ENCODE data around the gene C2orf80.
"Not testable (repeated sequence)": the region's sequence is repeated elsewhere in the genome, so short reads cannot be mapped to it uniquely, and the experiment has no call there.

DNA sequence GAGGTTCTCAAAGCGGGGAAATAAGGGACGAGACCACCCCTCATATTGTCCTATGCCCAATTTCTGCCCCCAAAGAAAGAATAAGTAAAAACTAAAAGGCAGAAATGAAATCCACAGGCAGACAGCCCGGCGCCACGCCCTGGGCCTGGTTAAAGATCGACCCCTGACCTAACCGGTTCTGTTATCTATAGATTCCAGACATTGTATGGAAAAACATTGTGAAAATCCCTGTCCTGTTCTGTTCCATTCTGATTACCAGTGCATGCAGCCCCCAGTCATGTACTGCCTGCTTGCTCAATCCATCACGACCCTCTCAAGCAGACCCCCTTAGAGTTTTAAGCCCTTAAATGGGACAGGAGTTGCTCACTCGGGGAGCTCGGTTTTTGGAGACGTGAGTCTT lies 72.4 kb downstream of the C2orf80 start:
- not testable (repeated sequence) for TF ChIP-seq POLR2A (IDR thresholded peaks at IDR 0.05)
- TF ChIP-seq, protein P1, sequence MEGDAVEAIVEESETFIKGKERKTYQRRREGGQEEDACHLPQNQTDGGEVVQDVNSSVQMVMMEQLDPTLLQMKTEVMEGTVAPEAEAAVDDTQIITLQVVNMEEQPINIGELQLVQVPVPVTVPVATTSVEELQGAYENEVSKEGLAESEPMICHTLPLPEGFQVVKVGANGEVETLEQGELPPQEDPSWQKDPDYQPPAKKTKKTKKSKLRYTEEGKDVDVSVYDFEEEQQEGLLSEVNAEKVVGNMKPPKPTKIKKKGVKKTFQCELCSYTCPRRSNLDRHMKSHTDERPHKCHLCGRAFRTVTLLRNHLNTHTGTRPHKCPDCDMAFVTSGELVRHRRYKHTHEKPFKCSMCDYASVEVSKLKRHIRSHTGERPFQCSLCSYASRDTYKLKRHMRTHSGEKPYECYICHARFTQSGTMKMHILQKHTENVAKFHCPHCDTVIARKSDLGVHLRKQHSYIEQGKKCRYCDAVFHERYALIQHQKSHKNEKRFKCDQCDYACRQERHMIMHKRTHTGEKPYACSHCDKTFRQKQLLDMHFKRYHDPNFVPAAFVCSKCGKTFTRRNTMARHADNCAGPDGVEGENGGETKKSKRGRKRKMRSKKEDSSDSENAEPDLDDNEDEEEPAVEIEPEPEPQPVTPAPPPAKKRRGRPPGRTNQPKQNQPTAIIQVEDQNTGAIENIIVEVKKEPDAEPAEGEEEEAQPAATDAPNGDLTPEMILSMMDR (IDR thresholded peaks at IDR 0.05): not testable (repeated sequence)

Data from gastroesophageal sphincter (tissue), 3 donors.